Sigmoid colon (tissue), 4 donors: ENCODE data around the gene CHRNA7.

Experiments used
- CTCF ChIP-seq, 4 experiments: fragments of 450-650 bp in 3 of 4; fragments of 200-600 bp in 1 of 4; IDR thresholded peaks; one replicate each; pipeline ENCODE4 v1.5.1; 2016 to 2019; ENCODE audit warnings: antibody characterized with exemption in 4 of 4, mild to moderate bottlenecking in 3 of 4, moderate library complexity in 2 of 4
- EP300 ChIP-seq, 4 donors: sonication (generic); formaldehyde crosslinking; IDR thresholded peaks; one replicate each; pipeline ENCODE4 v1.6.1; 2017; ENCODE audit warnings: antibody characterized with exemption in 4 of 4

GRCh38 chr15:32104061-32104995, 74.0 kb downstream of the CHRNA7 start:
- no peak for TF ChIP-seq CTCF (IDR thresholded peaks at IDR 0.05)
- no peak for TF ChIP-seq EP300 (IDR thresholded peaks at IDR 0.05)
